ENCODE measurements around the gene POTEB. TPM values are rescaled to one million over a fixed set of nuclear protein-coding genes. Genes with fewer than 3 reads are reported as not detected.

POTEB gene
- not detected in 2 replicates for total RNA-seq

DNA sequence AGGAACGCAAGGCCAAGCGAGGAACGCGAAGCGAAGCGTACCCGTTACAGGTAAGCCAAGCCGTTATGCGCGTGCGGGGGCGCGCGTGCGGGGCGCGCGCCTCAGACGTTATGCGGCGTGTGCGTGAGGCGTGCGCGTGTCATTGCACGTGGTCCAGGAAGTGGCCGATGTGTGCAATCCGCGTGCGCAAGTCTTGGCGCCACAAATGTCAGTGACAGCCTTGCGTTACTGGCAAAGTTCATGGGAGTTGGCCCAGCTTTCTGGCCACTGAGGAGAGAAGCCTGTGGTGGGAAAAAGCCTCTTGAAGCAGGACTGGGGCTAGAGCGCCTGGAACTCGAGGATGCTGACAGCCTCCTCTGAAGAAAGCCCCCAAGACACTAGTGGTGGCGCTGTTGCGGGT lies at the start of gene POTEB:
Gene POTEB, minus strand, starts transcription at position 101 of the 400 bp plus-strand sequence. CDS start 489 bp downstream, outside the sequence.

Other genes with a start within 250 kb of the POTEB start
- gene OR4M2, start 202.8 kb upstream of the POTEB start, total RNA-seq: not detected in 2 replicates